H9 (cell line): ENCODE data around the gene PEDS1. TPM values are rescaled to one million over a fixed set of nuclear protein-coding genes. Genes with fewer than 3 reads are reported as not detected.

Source experiments
- DNase-seq: peaks from one replicate; pipeline ENCODE4 v3.0.0-alpha.2; 2017
- H2AFZ ChIP-seq: one replicate; pipeline ENCODE4 v1.6.1; 2013; ENCODE audit warnings: mild to moderate bottlenecking, low read length, control low read depth, moderate library complexity
- H2AK5ac ChIP-seq: 2 replicates; pipeline ENCODE4 v1.6.1; 2013; ENCODE audit warnings: low read length, control low read depth, mixed read lengths; ENCODE audit not compliant: insufficient read length
- H2BK120ac ChIP-seq: one replicate; pipeline ENCODE4 v1.6.1; 2013; ENCODE audit warnings: low read depth, mild to moderate bottlenecking, low read length, control low read depth, inconsistent platforms; ENCODE audit not compliant: poor library complexity, severe bottlenecking
- H2BK12ac ChIP-seq: 2 replicates; pipeline ENCODE4 v1.6.1; 2013; ENCODE audit warnings: low read length, control low read depth, mixed read lengths, low read depth; ENCODE audit not compliant: insufficient read length
- H2BK15ac ChIP-seq: 2 replicates; pipeline ENCODE4 v1.6.1; 2013; ENCODE audit warnings: low read depth, low read length, control low read depth
- H2BK20ac ChIP-seq: one replicate; pipeline ENCODE4 v1.6.1; 2013; ENCODE audit warnings: low read depth, mild to moderate bottlenecking, low read length, control low read depth, inconsistent platforms; ENCODE audit not compliant: poor library complexity, severe bottlenecking
- H2BK5ac ChIP-seq: 2 replicates; pipeline ENCODE4 v1.6.1; 2013; ENCODE audit warnings: low read length, control low read depth, mixed read lengths; ENCODE audit not compliant: insufficient read length
- H3K14ac ChIP-seq: 2 replicates; pipeline ENCODE4 v1.6.1; 2013; ENCODE audit warnings: low read length, control low read depth; ENCODE audit not compliant: insufficient read depth
- H3K18ac ChIP-seq: 2 replicates; pipeline ENCODE4 v1.6.1; 2013; ENCODE audit warnings: low read depth, mild to moderate bottlenecking, mixed read lengths, low read length, control low read depth; ENCODE audit not compliant: insufficient read length
- H3K23ac ChIP-seq: 2 replicates; pipeline ENCODE4 v1.6.1; 2013; ENCODE audit warnings: low read length, control low read depth, mixed read lengths, low read depth; ENCODE audit not compliant: insufficient read length
- H3K23me2 ChIP-seq: 2 replicates; pipeline ENCODE4 v1.6.1; 2013; ENCODE audit warnings: low read depth, mild to moderate bottlenecking, mixed read lengths, low read length, control low read depth; ENCODE audit not compliant: insufficient read length, poor library complexity, severe bottlenecking
- H3K27ac ChIP-seq: 2 replicates; pipeline ENCODE4 v1.5.1; 2013; ENCODE audit warnings: low read length, control low read depth, mixed read lengths, low read depth; ENCODE audit not compliant: insufficient read length
- H3K27me3 ChIP-seq: 2 replicates; pipeline ENCODE4 v1.6.1; 2013; ENCODE audit warnings: low read length, control low read depth, inconsistent platforms; ENCODE audit not compliant: insufficient read depth
- H3K4ac ChIP-seq: 2 replicates; pipeline ENCODE4 v1.6.1; 2013; ENCODE audit warnings: low read depth, mild to moderate bottlenecking, control low read depth, inconsistent platforms, low read length, moderate library complexity
- H3K4me1 ChIP-seq: 2 replicates; pipeline ENCODE4 v1.6.1; 2013; ENCODE audit warnings: low read length, control low read depth, inconsistent platforms; ENCODE audit not compliant: insufficient read depth
- H3K4me2 ChIP-seq: 2 replicates; pipeline ENCODE4 v1.6.1; 2013; ENCODE audit warnings: low read length, control low read depth, mixed read lengths; ENCODE audit not compliant: insufficient read length, insufficient read depth
- H3K56ac ChIP-seq: 2 replicates; pipeline ENCODE4 v1.6.1; 2013; ENCODE audit warnings: low read depth, mild to moderate bottlenecking, mixed read lengths, low read length, control low read depth; ENCODE audit not compliant: insufficient read length
- H3K79me1 ChIP-seq: 2 replicates; pipeline ENCODE4 v1.6.1; 2013; ENCODE audit warnings: low read depth, mild to moderate bottlenecking, moderate library complexity, low read length, control low read depth, inconsistent platforms; ENCODE audit not compliant: insufficient read depth, poor library complexity, severe bottlenecking
- H3K79me2 ChIP-seq: 2 replicates; pipeline ENCODE4 v1.6.1; 2013; ENCODE audit warnings: low read length, control low read depth, inconsistent platforms; ENCODE audit not compliant: insufficient read depth
- H3K9ac ChIP-seq: 2 replicates; pipeline ENCODE4 v1.6.1; 2013; ENCODE audit warnings: low read length, control low read depth, mixed read lengths; ENCODE audit not compliant: insufficient read length; ENCODE audit errors: extremely low read depth
- H3K9me3 ChIP-seq: one replicate; pipeline ENCODE4 v1.6.1; 2013; ENCODE audit warnings: low read depth, low read length, inconsistent platforms; ENCODE audit not compliant: control insufficient read depth
- H3T11ph ChIP-seq: one replicate; pipeline ENCODE4 v1.6.1; 2013; ENCODE audit warnings: mild to moderate bottlenecking, low read length, control low read depth, inconsistent platforms
- H4K20me1 ChIP-seq: one replicate; pipeline ENCODE4 v1.6.1; 2013; ENCODE audit not compliant: control insufficient read depth, insufficient read length, insufficient read depth
- H4K5ac ChIP-seq: 2 replicates; pipeline ENCODE4 v1.6.1; 2013; ENCODE audit warnings: low read depth, mild to moderate bottlenecking, mixed read lengths, low read length, control low read depth; ENCODE audit not compliant: insufficient read length
- H4K8ac ChIP-seq: replicated peaks from 2 replicates; pipeline ENCODE4 v1.6.1; 2013; ENCODE audit warnings: low read length, control low read depth, mixed read lengths, low read depth; ENCODE audit not compliant: insufficient read length
- H4K91ac ChIP-seq: 2 replicates; pipeline ENCODE4 v1.6.1; 2013; ENCODE audit warnings: low read depth, mild to moderate bottlenecking, moderate library complexity, mixed read lengths, low read length, control low read depth; ENCODE audit not compliant: insufficient read length
- H3K27ac Mint-ChIP-seq, 3 experiments: 2 replicates in 2 of 3; 3 replicates in 1 of 3; pipeline ENCODE4 v1.8.0; 2020 to 2021; ENCODE audit warnings: mixed read lengths in 3 of 3, mild to moderate bottlenecking in 1 of 3, moderate library complexity in 1 of 3
- H3K27me3 Mint-ChIP-seq: 2 replicates; pipeline ENCODE4 v1.8.0; 2021; ENCODE audit warnings: low read depth, mild to moderate bottlenecking, moderate library complexity, mixed read lengths
- H3K36me3 Mint-ChIP-seq, 3 experiments: 2 replicates in 2 of 3; 3 replicates in 1 of 3; pipeline ENCODE4 v1.8.0; 2020 to 2021; ENCODE audit warnings: low read depth in 3 of 3, mixed read lengths in 3 of 3; ENCODE audit not compliant: insufficient read depth in 1 of 3
- H3K4me1 Mint-ChIP-seq, 2 experiments: 2 replicates each; pipeline ENCODE4 v1.8.0; 2020; ENCODE audit warnings: mixed read lengths in 2 of 2
- H3K4me3 Mint-ChIP-seq, 2 experiments: 2 replicates in 1 of 2; 3 replicates in 1 of 2; pipeline ENCODE4 v1.8.0; 2020 to 2021; ENCODE audit warnings: mild to moderate bottlenecking in 2 of 2, mixed read lengths in 2 of 2, moderate library complexity in 1 of 2
- H3K9me3 Mint-ChIP-seq, 2 experiments: 2 replicates in 1 of 2; 3 replicates in 1 of 2; pipeline ENCODE4 v1.8.0; 2020; ENCODE audit warnings: mild to moderate bottlenecking in 2 of 2, mixed read lengths in 2 of 2, moderate library complexity in 1 of 2
- CTCF ChIP-seq: fragments of 200-600 bp; sonication (generic); conservative IDR thresholded peaks from 3 replicates; pipeline ENCODE4 v1.8.0; 2021; ENCODE audit warnings: antibody characterized with exemption, mild to moderate bottlenecking
- whole genome bisulfite sequencing: extraction: QIAGEN DNeasy Blood & Tissue Kit; methylation state at CpG from one replicate; pipeline ENCODE4 v1.1.7; 2013; ENCODE audit warnings: missing lambda C conversion rate, low lambda C conversion rate, mixed read lengths; ENCODE audit not compliant: insufficient read length; ENCODE audit errors: extremely low coverage; 5-methylcytosine and 5-hydroxymethylcytosine counted together
- total RNA-seq: library from RNA; stranded (reverse); gene quantifications from 2 replicates; pipeline ENCODE4 v1.2.1, GENCODE V29; 2021

The PEDS1 gene
- total RNA-seq, 1 experiment from 2014 or later = 29.3 TPM

GRCh38 chr20:50152394-50153152 lies 950 bp downstream of the PEDS1 start:
- no peak overlapping the region for H4K91ac ChIP-seq
- peak overlapping the region; percentile 44 for H3K9ac ChIP-seq
- Mint-ChIP-seq H3K27ac (peak overlapping the region in 1 of 3 experiments; percentile 79; a peak in 2 of 7 replicates), H3K4me1 (peaks cover 32 to 44% of the 10 kb centered on the region in 2 experiments), H3K9me3 (no peaks in the 10 kb centered on the region), H3K4me3 (peak overlapping the region; percentile 81), H3K36me3 (peaks cover 15 to 27% (median 26%) of the 10 kb centered on the region in 3 experiments; a peak in 6 of 7 replicates), H3K27me3 (peaks cover 15% of the 10 kb centered on the region)
- peaks cover 13% of the 10 kb centered on the region; the same call in 1 of the 2 replicates for H3K4me1 ChIP-seq
- peak; percentile 46; the same call in 2 of the 3 replicates for TF ChIP-seq CTCF
- no peak overlapping the region; the same call in 1 of the 2 replicates for H3K14ac ChIP-seq
- peak overlapping the region; percentile 87 for H3K4me2 ChIP-seq
- H2BK20ac ChIP-seq = no peak overlapping the region
- no peaks in the 10 kb centered on the region for H4K20me1 ChIP-seq
- no peak for DNase-seq
- no peak overlapping the region for H3K27ac ChIP-seq
- H2BK12ac ChIP-seq = peak overlapping the region; percentile 7
- no peak overlapping the region for H2BK5ac ChIP-seq
- WGBS = no CpG with 5 or more reads among the region's 4 CpGs
- H4K5ac ChIP-seq = no peak overlapping the region
- no peak overlapping the region for H3K56ac ChIP-seq
- no peak overlapping the region for H3K4ac ChIP-seq
- peaks cover 8% of the 10 kb centered on the region for H3K23me2 ChIP-seq
- no peak overlapping the region for H2BK15ac ChIP-seq
- no peak overlapping the region for H2AK5ac ChIP-seq
- H2AFZ ChIP-seq = no peak overlapping the region
- peaks cover 7% of the 10 kb centered on the region; the same call in 1 of the 2 replicates for H3K79me2 ChIP-seq
- H3K9me3 ChIP-seq = no peaks in the 10 kb centered on the region
- H3K27me3 ChIP-seq = no peaks in the 10 kb centered on the region; the same call in 1 of the 2 replicates
- no peak overlapping the region for H3K23ac ChIP-seq
- no peak overlapping the region for H4K8ac ChIP-seq
- H3K18ac ChIP-seq = no peak overlapping the region
- no peak overlapping the region for H2BK120ac ChIP-seq
- H3T11ph ChIP-seq = no peak overlapping the region
- peaks cover 5% of the 10 kb centered on the region for H3K79me1 ChIP-seq
